Thyroid gland (tissue), 4 donors: Measurements from ENCODE around the gene ROPN1L. TPM values are rescaled to one million over a fixed set of nuclear protein-coding genes. Genes with fewer than 3 reads are reported as not detected.

Source experiments
- DNase-seq, 2 donors: peaks; one replicate each; pipeline ENCODE4 v3.0.0-alpha.2; 2019
- H3K27ac ChIP-seq, 3 donors: fragments of 200-600 bp; sonication (generic); 1 replicate in 2 of 3; 2 replicates in 1 of 3; pipeline ENCODE4 v1.5.1; 2016 to 2019; ENCODE audit warnings: mild to moderate bottlenecking in 1 of 3, moderate library complexity in 1 of 3
- H3K27me3 ChIP-seq: fragments of 200-600 bp; sonication (generic); one replicate; pipeline ENCODE4 v1.5.1; 2019
- H3K36me3 ChIP-seq, 2 donors: fragments of 200-600 bp; sonication (generic); one replicate each; pipeline ENCODE4 v1.5.1; 2016 to 2019
- H3K4me1 ChIP-seq, 2 donors: fragments of 200-600 bp; sonication (generic); one replicate each; pipeline ENCODE4 v1.5.1; 2017 to 2019
- H3K4me3 ChIP-seq, 3 donors: fragments of 200-600 bp; sonication (generic); replicated peaks in 1 of 3; 1 replicate in 2 of 3; 2 replicates in 1 of 3; pipeline ENCODE4 v1.5.1; 2016; ENCODE audit warnings: mild to moderate bottlenecking in 1 of 3
- H3K9me3 ChIP-seq: fragments of 200-600 bp; sonication (generic); one replicate; pipeline ENCODE4 v1.5.1; 2017
- CTCF ChIP-seq, 6 experiments: fragments of 200-600 bp in 3 of 6; fragments of 450-650 bp in 3 of 6; sonication (generic) in 3 of 6; IDR thresholded peaks; one replicate each; pipeline ENCODE4 v1.5.1; 2016 to 2019; ENCODE audit warnings: antibody characterized with exemption in 6 of 6, mild to moderate bottlenecking in 2 of 6, inconsistent platforms in 1 of 6, moderate library complexity in 1 of 6
- POLR2A ChIP-seq, 2 donors: fragments of 450-650 bp; IDR thresholded peaks; one replicate each; pipeline ENCODE4 v1.6.1; 2017; ENCODE audit warnings: antibody characterized with exemption in 2 of 2, mild to moderate bottlenecking in 2 of 2, moderate library complexity in 1 of 2
- WGBS, 2 donors: methylation state at CpG; one replicate each; pipeline ENCODE4 v1.1.5; 2017; 5-methylcytosine and 5-hydroxymethylcytosine counted together
- intact Hi-C: fragments of 100-400 bp; cut with DNase I; formaldehyde crosslinking; loops from one replicate; pipeline ENCODE4 v1.15.1; 2023
- total RNA-seq, 4 donors: library from RNA; depleted of rRNA; stranded (reverse); fragments of >200 nt; gene quantifications; one replicate each; pipeline ENCODE4 v1.2.3, GENCODE V29; 2016

The ROPN1L gene
- total RNA-seq, 4 donors from 2014 or later = 2.0 to 3.0 (median 2.1) TPM; not detected in 1

- peaks cover 5 to 8% of the 10 kb centered on the region in 2 donors for H3K4me1 ChIP-seq
- no peak overlapping the region for H3K4me3 ChIP-seq
- no peaks in the 10 kb centered on the region for H3K36me3 ChIP-seq
- intact Hi-C loops = loop anchor here (5.0 kb wide), 1 partner anchor 122 kb away; no protein-coding TSS in a partner anchor
- H3K27me3 ChIP-seq = no peaks in the 10 kb centered on the region
- no peak for DNase-seq
- TF ChIP-seq CTCF (IDR thresholded peaks at IDR 0.05) (no peak), POLR2A (IDR thresholded peaks at IDR 0.05) (no peak)
- no peak overlapping the region for H3K27ac ChIP-seq
- 93 to 95% methylated on average over 2 of the region's 2 CpGs for WGBS, 2 donors
- no peaks in the 10 kb centered on the region for H3K9me3 ChIP-seq
Observed at GRCh38 chr5:10499776-10500175, 58.1 kb downstream of the ROPN1L start.

GRCh38 chr5:10500669-10501068, 59.0 kb downstream of the ROPN1L start:
- DNase-seq = no peak
- H3K27ac ChIP-seq = no peak overlapping the region
- no peaks in the 10 kb centered on the region for H3K36me3 ChIP-seq
- intact Hi-C loops = no loop called here
- no peaks in the 10 kb centered on the region for H3K9me3 ChIP-seq
- no peak for TF ChIP-seq POLR2A (IDR thresholded peaks at IDR 0.05)
- no peak overlapping the region for H3K4me3 ChIP-seq
- H3K4me1 ChIP-seq = peaks cover 5 to 8% of the 10 kb centered on the region in 2 donors
- no peaks in the 10 kb centered on the region for H3K27me3 ChIP-seq
- WGBS, 2 donors = 94 to 96% methylated on average over 3 of the region's 3 CpGs

- no peak overlapping the region for H3K4me3 ChIP-seq
- no peaks in the 10 kb centered on the region for H3K27me3 ChIP-seq
- peaks cover 5 to 8% of the 10 kb centered on the region in 2 donors for H3K4me1 ChIP-seq
- DNase-seq = no peak
- intact Hi-C loops = no loop called here
- TF ChIP-seq CTCF (IDR thresholded peaks at IDR 0.05) = no peak
- no peak for TF ChIP-seq POLR2A (IDR thresholded peaks at IDR 0.05)
- H3K27ac ChIP-seq = no peak overlapping the region
- no peaks in the 10 kb centered on the region for H3K9me3 ChIP-seq
- 76 to 77% methylated on average over 9 of the region's 9 CpGs for WGBS, 2 donors
- no peaks in the 10 kb centered on the region for H3K36me3 ChIP-seq
Observed at GRCh38 chr5:10501554-10502075, 59.9 kb downstream of the ROPN1L start.

GRCh38 chr5:10502130-10502529, 60.5 kb downstream of the ROPN1L start:
- DNase-seq = no peak
- Histone ChIP-seq H3K4me1 (peaks cover 5 to 8% of the 10 kb centered on the region in 2 donors), H3K27me3 (no peaks in the 10 kb centered on the region), H3K4me3 (no peak overlapping the region), H3K27ac (no peak overlapping the region), H3K9me3 (no peaks in the 10 kb centered on the region), H3K36me3 (no peaks in the 10 kb centered on the region)
- TF ChIP-seq CTCF (IDR thresholded peaks at IDR 0.05) = no peak
- TF ChIP-seq POLR2A (IDR thresholded peaks at IDR 0.05) = no peak
- intact Hi-C loops = no loop called here
- 89 to 92% methylated on average over 8 of the region's 8 CpGs for WGBS, 2 donors

GRCh38 chr5:10502578-10502977, 60.9 kb downstream of the ROPN1L start:
- H3K4me1 ChIP-seq = peaks cover 5 to 8% of the 10 kb centered on the region in 2 donors
- no peak overlapping the region for H3K27ac ChIP-seq
- DNase-seq = no peak
- 65 to 70% methylated on average over 3 to 9 of the region's 10 CpGs for WGBS, 2 donors
- no peaks in the 10 kb centered on the region for H3K27me3 ChIP-seq
- no peak overlapping the region for H3K4me3 ChIP-seq
- intact Hi-C loops = no loop called here
- no peaks in the 10 kb centered on the region for H3K36me3 ChIP-seq
- H3K9me3 ChIP-seq = no peaks in the 10 kb centered on the region
- TF ChIP-seq POLR2A (IDR thresholded peaks at IDR 0.05) = no peak
- no peak for TF ChIP-seq CTCF (IDR thresholded peaks at IDR 0.05)
